Uterus (tissue), 4 donors: ENCODE measurements around the gene ZFYVE27. TPM values are rescaled to one million over a fixed set of nuclear protein-coding genes. Genes with fewer than 3 reads are reported as not detected.

Experiments
- DNase-seq, 2 donors: peaks; one replicate each; pipeline ENCODE4 v3.0.0-alpha.2; 2019 to 2020
- H3K27ac ChIP-seq, 2 donors: fragments of 200-600 bp; sonication (generic); 1 replicate in 1 of 2; 2 replicates in 1 of 2; pipeline ENCODE4 v1.5.1; 2016 to 2018
- H3K27me3 ChIP-seq, 2 donors: fragments of 200-600 bp; sonication (generic); one replicate each; pipeline ENCODE4 v1.5.1; 2018 to 2019; ENCODE audit warnings: control low read depth in 1 of 2
- H3K36me3 ChIP-seq, 2 donors: fragments of 200-600 bp; sonication (generic); one replicate each; pipeline ENCODE4 v1.5.1; 2019; ENCODE audit warnings: control low read depth in 1 of 2
- H3K4me1 ChIP-seq, 2 donors: fragments of 200-600 bp; sonication (generic); one replicate each; pipeline ENCODE4 v1.5.1; 2018 to 2019; ENCODE audit warnings: control low read depth in 1 of 2
- H3K4me3 ChIP-seq, 2 donors: fragments of 200-600 bp; sonication (generic); 1 replicate in 1 of 2; 2 replicates in 1 of 2; pipeline ENCODE4 v1.5.1; 2018 to 2019; ENCODE audit warnings: mild to moderate bottlenecking in 1 of 2
- H3K9me3 ChIP-seq, 2 donors: fragments of 200-600 bp; sonication (generic); one replicate each; pipeline ENCODE4 v1.5.1; 2019; ENCODE audit warnings: control low read depth in 1 of 2
- CTCF ChIP-seq, 4 experiments: fragments of 200-600 bp in 2 of 4; fragments of 450-650 bp in 2 of 4; sonication (generic) in 2 of 4; IDR thresholded peaks; one replicate each; pipeline ENCODE4 v1.5.1; 2016 to 2019; ENCODE audit warnings: antibody characterized with exemption in 4 of 4, mild to moderate bottlenecking in 2 of 4, moderate library complexity in 1 of 4
- POLR2A ChIP-seq, 2 donors: fragments of 450-650 bp; IDR thresholded peaks; one replicate each; pipeline ENCODE4 v1.6.1; 2016; ENCODE audit warnings: antibody characterized with exemption in 2 of 2, mild to moderate bottlenecking in 1 of 2, moderate library complexity in 1 of 2
- intact Hi-C: fragments of 100-400 bp; cut with DNase I; formaldehyde crosslinking; loops from one replicate; pipeline ENCODE4 v1.15.1; 2023; ENCODE audit warnings: low total_unique reads
- total RNA-seq, 4 donors: library from RNA; depleted of rRNA in 3 of 4; stranded (reverse); fragments of >200 nt in 3 of 4; gene quantifications; one replicate each; pipeline versions ENCODE4 v1.1.0 to v1.2.4, GENCODE V29; 2014 to 2023
- donor health status: DM: yes; HTN: yes; CAD: no.

Gene ZFYVE27
- total RNA-seq, 4 donors from 2014 or later = 2.8 to 32.3 (median 16.7) TPM

- Histone ChIP-seq H3K27ac (peak overlapping the region in 1 of 2 donors; percentile 29), H3K27me3 (no peaks in the 10 kb centered on the region), H3K4me3 (no peak overlapping the region), H3K9me3 (no peaks in the 10 kb centered on the region), H3K36me3 (no peaks in the 10 kb centered on the region), H3K4me1 (peaks cover 0 to 5% of the 10 kb centered on the region in 2 donors)
- TF ChIP-seq CTCF (IDR thresholded peaks at IDR 0.05) (no peak), POLR2A (IDR thresholded peaks at IDR 0.05) (no peak)
- intact Hi-C loops = no loop called here
- no peak for DNase-seq
Measured at GRCh38 chr10:97707134-97707861, 29.6 kb upstream of the ZFYVE27 start.

GRCh38 chr10:97708167-97708566 lies 28.8 kb upstream of the ZFYVE27 start:
- Histone ChIP-seq H3K4me3 (no peak overlapping the region), H3K36me3 (no peaks in the 10 kb centered on the region), H3K4me1 (peaks cover 0 to 5% of the 10 kb centered on the region in 2 donors), H3K9me3 (no peaks in the 10 kb centered on the region), H3K27ac (no peak overlapping the region), H3K27me3 (no peaks in the 10 kb centered on the region)
- intact Hi-C loops = no loop called here
- DNase-seq = no peak
- TF ChIP-seq CTCF (IDR thresholded peaks at IDR 0.05) = no peak
- no peak for TF ChIP-seq POLR2A (IDR thresholded peaks at IDR 0.05)

GRCh38 chr10:97708976-97709946 lies 27.7 kb upstream of the ZFYVE27 start:
- H3K4me1 ChIP-seq = peaks cover 0 to 5% of the 10 kb centered on the region in 2 donors
- peak; percentile 70 to 78 (median 75) for TF ChIP-seq CTCF (IDR thresholded peaks at IDR 0.05)
- no peak for TF ChIP-seq POLR2A (IDR thresholded peaks at IDR 0.05)
- H3K36me3 ChIP-seq = no peaks in the 10 kb centered on the region
- H3K9me3 ChIP-seq = no peaks in the 10 kb centered on the region
- intact Hi-C loops = no loop called here
- peak overlapping the region; percentile 71 to 80 for H3K27ac ChIP-seq
- peak; percentile 87 to 90 for DNase-seq
- no peaks in the 10 kb centered on the region for H3K27me3 ChIP-seq
- peak overlapping the region in 1 of 2 donors; percentile 2 for H3K4me3 ChIP-seq

- DNase-seq = no peak
- no peak overlapping the region for H3K4me3 ChIP-seq
- H3K9me3 ChIP-seq = no peaks in the 10 kb centered on the region
- H3K27me3 ChIP-seq = no peaks in the 10 kb centered on the region
- no peak for TF ChIP-seq CTCF (IDR thresholded peaks at IDR 0.05)
- no peak for TF ChIP-seq POLR2A (IDR thresholded peaks at IDR 0.05)
- intact Hi-C loops = no loop called here
- H3K4me1 ChIP-seq = peaks cover 5 to 9% of the 10 kb centered on the region in 2 donors
- peak overlapping the region; percentile 95 to 98 for H3K27ac ChIP-seq
- no peaks in the 10 kb centered on the region for H3K36me3 ChIP-seq
Measured at GRCh38 chr10:97711640-97712572, 25.0 kb upstream of the ZFYVE27 start.
